DND-41 (cell line): ENCODE results near the gene IL1F10.

Experiments used
- ATAC-seq: fragments of 200-7000 bp; cut with Tn5 transposase; 3 replicates; pipeline ENCODE4 v1.9.1; 2021; ENCODE audit warnings: low read depth; ENCODE audit not compliant: insufficient read depth
- DNase-seq: peaks from one replicate; pipeline ENCODE4 v3.0.0-alpha.2; 2020
- H2AFZ ChIP-seq: 2 replicates; pipeline ENCODE4 v1.6.0; 2012; ENCODE audit warnings: low read depth, low read length
- H3K27ac ChIP-seq: 2 replicates; pipeline ENCODE4 v1.5.1; 2012; ENCODE audit warnings: low read length, inconsistent platforms
- H3K27me3 ChIP-seq: fragments of 200-600 bp; sonication (generic); 2 replicates; pipeline ENCODE4 v1.6.0; 2012; ENCODE audit warnings: low read length, mild to moderate bottlenecking, inconsistent platforms; ENCODE audit not compliant: insufficient read depth, poor library complexity
- H3K36me3 ChIP-seq: 2 replicates; pipeline ENCODE4 v1.5.1; 2012; ENCODE audit warnings: low read length, inconsistent platforms; ENCODE audit not compliant: insufficient read depth
- H3K4me1 ChIP-seq: 2 replicates; pipeline ENCODE4 v1.5.1; 2012; ENCODE audit warnings: mild to moderate bottlenecking, low read length; ENCODE audit not compliant: insufficient read depth
- H3K4me2 ChIP-seq: 2 replicates; pipeline ENCODE4 v1.6.0; 2012; ENCODE audit warnings: mild to moderate bottlenecking, moderate library complexity, low read length, inconsistent platforms; ENCODE audit not compliant: insufficient read depth
- H3K4me3 ChIP-seq, 2 experiments: fragments of 200-600 bp in 1 of 2; shearing (Covaris generic) in 1 of 2; 2 replicates each; pipeline ENCODE4 v1.5.1; 2012 to 2016; ENCODE audit warnings: inconsistent platforms in 2 of 2, low read length in 2 of 2, mild to moderate bottlenecking in 2 of 2, low read depth in 1 of 2, moderate library complexity in 1 of 2
- H3K79me2 ChIP-seq: 2 replicates; pipeline ENCODE4 v1.6.0; 2012; ENCODE audit warnings: low read length, inconsistent platforms; ENCODE audit not compliant: insufficient read depth
- H3K9ac ChIP-seq: 2 replicates; pipeline ENCODE4 v1.6.0; 2012; ENCODE audit warnings: low read depth, mild to moderate bottlenecking, inconsistent platforms, low read length, moderate library complexity
- H3K9me3 ChIP-seq: 2 replicates; pipeline ENCODE4 v1.5.1; 2012; ENCODE audit warnings: low read length, moderate library complexity, mild to moderate bottlenecking, inconsistent platforms; ENCODE audit not compliant: insufficient read depth, severe bottlenecking
- H4K20me1 ChIP-seq: 2 replicates; pipeline ENCODE4 v1.6.0; 2012; ENCODE audit warnings: low read length; ENCODE audit not compliant: insufficient read depth
- CTCF ChIP-seq: IDR thresholded peaks from 2 replicates; pipeline ENCODE4 v1.5.1; 2012; ENCODE audit warnings: borderline replicate concordance, low read length, moderate library complexity, mild to moderate bottlenecking; ENCODE audit not compliant: poor library complexity, severe bottlenecking; ENCODE audit errors: extremely low read depth
- EZH2 ChIP-seq: IDR thresholded peaks from 3 replicates; pipeline ENCODE4 v1.6.1; 2012; ENCODE audit warnings: borderline replicate concordance, low read depth, mild to moderate bottlenecking, moderate library complexity, low read length, inconsistent platforms; ENCODE audit not compliant: severe bottlenecking

Gene IL1F10

GRCh38 chr2:113098041-113098440 is 30.3 kb downstream of the IL1F10 start:
- Histone ChIP-seq H3K9ac (no peak overlapping the region), H3K4me3 (no peak overlapping the region), H3K79me2 (no peaks in the 10 kb centered on the region), H2AFZ (no peak overlapping the region), H3K36me3 (no peaks in the 10 kb centered on the region), H3K4me2 (no peak overlapping the region), H4K20me1 (no peaks in the 10 kb centered on the region), H3K4me1 (no peaks in the 10 kb centered on the region), H3K27me3 (peaks cover 2% of the 10 kb centered on the region), H3K27ac (no peak overlapping the region), H3K9me3 (no peaks in the 10 kb centered on the region)
- ATAC-seq (no peak), DNase-seq (no peak)
- TF ChIP-seq CTCF (no peak), EZH2 (no peak)

GRCh38 chr2:113098532-113098931 is 30.8 kb downstream of the IL1F10 start:
- H3K27ac ChIP-seq, result no peak overlapping the region
- H3K4me1 ChIP-seq, result no peaks in the 10 kb centered on the region
- no peak overlapping the region for H2AFZ ChIP-seq
- H3K4me3 ChIP-seq, result no peak overlapping the region
- H3K27me3 ChIP-seq, result no peaks in the 10 kb centered on the region
- no peaks in the 10 kb centered on the region for H3K9me3 ChIP-seq
- H3K79me2 ChIP-seq, result no peaks in the 10 kb centered on the region
- ATAC-seq (no peak), DNase-seq (no peak)
- no peaks in the 10 kb centered on the region for H3K36me3 ChIP-seq
- no peak overlapping the region for H3K4me2 ChIP-seq
- no peak for TF ChIP-seq EZH2
- H4K20me1 ChIP-seq, result no peaks in the 10 kb centered on the region
- H3K9ac ChIP-seq, result no peak overlapping the region

- ATAC-seq (no peak), DNase-seq (no peak)
- Histone ChIP-seq H3K27me3 (peaks cover 2% of the 10 kb centered on the region), H3K27ac (no peak overlapping the region), H2AFZ (no peak overlapping the region), H3K4me1 (no peaks in the 10 kb centered on the region), H3K36me3 (no peaks in the 10 kb centered on the region), H4K20me1 (no peaks in the 10 kb centered on the region), H3K9ac (no peak overlapping the region), H3K4me2 (no peak overlapping the region), H3K9me3 (no peaks in the 10 kb centered on the region), H3K79me2 (no peaks in the 10 kb centered on the region), H3K4me3 (no peak overlapping the region)
- no peak for TF ChIP-seq CTCF
- no peak for TF ChIP-seq EZH2
These were observed 34.4 kb downstream of the IL1F10 start for GRCh38 chr2:113102133-113102532.

- Histone ChIP-seq H3K27me3 (peaks cover 2% of the 10 kb centered on the region), H3K4me2 (no peak overlapping the region), H3K36me3 (no peaks in the 10 kb centered on the region), H4K20me1 (no peaks in the 10 kb centered on the region), H2AFZ (no peak overlapping the region), H3K9me3 (no peaks in the 10 kb centered on the region), H3K4me1 (no peaks in the 10 kb centered on the region), H3K4me3 (no peak overlapping the region), H3K79me2 (no peaks in the 10 kb centered on the region), H3K9ac (no peak overlapping the region), H3K27ac (no peak overlapping the region)
- ATAC-seq (no peak), DNase-seq (no peak)
- TF ChIP-seq EZH2 (no peak), CTCF (no peak)
These were observed 35.5 kb downstream of the IL1F10 start for GRCh38 chr2:113103277-113103676.
